B cell (primary cell): ENCODE data around the gene LSS. TPM values are rescaled to one million over a fixed set of nuclear protein-coding genes. Genes with fewer than 3 reads are reported as not detected.

Experiments
- ATAC-seq: fragments of 200-7000 bp; cut with Tn5 transposase; one replicate; pipeline ENCODE4 v1.10.0; 2021; ENCODE audit warnings: low read depth, mild to moderate bottlenecking, moderate number of reproducible peaks, moderate library complexity
- CTCF ChIA-PET: fragments of 350-600 bp; sonication (Branson Sonifier 250); formaldehyde crosslinking; loops from one replicate; lab custom pipeline; 2021; ENCODE audit warnings: antibody characterized with exemption, inconsistent platforms; lab: Charles Lee
- POLR2A ChIA-PET: fragments of 350-600 bp; sonication (Branson Sonifier 250); formaldehyde crosslinking; loops from one replicate; lab custom pipeline; 2021; ENCODE audit warnings: antibody characterized with exemption; lab: Charles Lee
- DNase-seq: peaks from one replicate; pipeline ENCODE4 v3.0.0; 2013
- H2AFZ ChIP-seq: 2 replicates; pipeline ENCODE4 v1.6.1; 2012; ENCODE audit warnings: mild to moderate bottlenecking, low read depth, low read length; ENCODE audit not compliant: insufficient read depth, poor library complexity, severe bottlenecking
- H3K27ac ChIP-seq, 2 donors: 1 replicate in 1 of 2; 2 replicates in 1 of 2; pipeline ENCODE4 v1.5.1; 2012 to 2013; ENCODE audit warnings: low read length in 2 of 2, mild to moderate bottlenecking in 2 of 2, moderate library complexity in 1 of 2
- H3K27me3 ChIP-seq, 4 experiments: fragments of 200-600 bp in 1 of 4; sonication (generic) in 1 of 4; replicated peaks in 1 of 4; 1 replicate in 2 of 4; 2 replicates in 2 of 4; pipeline versions ENCODE4 v1.6.1 to v1.7.0; 2013 to 2016; ENCODE audit warnings: low read length in 3 of 4, mild to moderate bottlenecking in 2 of 4, mixed read lengths in 1 of 4, moderate library complexity in 1 of 4; ENCODE audit not compliant: insufficient read depth in 4 of 4, control insufficient read depth in 3 of 4; ENCODE audit errors: control extremely low read depth in 1 of 4
- H3K36me3 ChIP-seq, 2 experiments: replicated peaks in 1 of 2; 1 replicate in 1 of 2; 2 replicates in 1 of 2; pipeline versions ENCODE4 v1.6.1 to v1.7.1; 2013; ENCODE audit warnings: low read length in 1 of 2; ENCODE audit not compliant: insufficient read depth in 2 of 2, control insufficient read depth in 1 of 2; ENCODE audit errors: control extremely low read depth in 1 of 2, extremely low read depth in 1 of 2
- H3K4me1 ChIP-seq, 2 donors: fragments of 200-600 bp in 1 of 2; sonication (generic) in 1 of 2; 1 replicate in 1 of 2; 2 replicates in 1 of 2; pipeline versions ENCODE4 v1.5.1 to v1.6.1; 2013 to 2017; ENCODE audit warnings: low read length in 2 of 2; ENCODE audit not compliant: control insufficient read depth in 2 of 2, insufficient read depth in 2 of 2
- H3K4me2 ChIP-seq: replicated peaks from 2 replicates; pipeline ENCODE3; 2012; ENCODE audit warnings: mild to moderate bottlenecking, low read depth, low read length; ENCODE audit not compliant: poor library complexity, severe bottlenecking
- H3K4me3 ChIP-seq, 5 experiments: fragments of 200-600 bp in 1 of 5; sonication (generic) in 1 of 5; 1 replicate in 3 of 5; 2 replicates in 2 of 5; pipeline versions ENCODE4 v1.5.1 to v1.7.0; 2011 to 2016; ENCODE audit warnings: low read length in 4 of 5, mild to moderate bottlenecking in 4 of 5, low read depth in 2 of 5, control low read depth in 1 of 5, moderate library complexity in 1 of 5; ENCODE audit not compliant: insufficient read depth in 1 of 5; ENCODE audit errors: control extremely low read depth in 1 of 5, extremely low read depth in 1 of 5
- H3K79me2 ChIP-seq: fragments of 200-600 bp; sonication (generic); one replicate; pipeline ENCODE4 v1.6.0; 2016; ENCODE audit warnings: low read length; ENCODE audit not compliant: control insufficient read depth, insufficient read depth
- H3K9ac ChIP-seq: fragments of 200-600 bp; sonication (generic); 2 replicates; pipeline ENCODE4 v1.6.1; 2017; ENCODE audit warnings: mild to moderate bottlenecking, low read length, moderate library complexity
- H3K9me3 ChIP-seq, 3 donors: one replicate each; pipeline versions ENCODE4 v1.6.1 to v1.7.1; 2013; ENCODE audit warnings: low read length in 2 of 3; ENCODE audit not compliant: control insufficient read depth in 2 of 3, insufficient read depth in 1 of 3; ENCODE audit errors: control extremely low read depth in 1 of 3
- H4K20me1 ChIP-seq: 2 replicates; pipeline ENCODE4 v1.6.0; 2012; ENCODE audit warnings: mild to moderate bottlenecking, low read length; ENCODE audit not compliant: insufficient read depth, control insufficient read depth, poor library complexity, severe bottlenecking
- H3K27ac Mint-ChIP-seq: one replicate; pipeline ENCODE4 v1.8.0; 2021; ENCODE audit warnings: mixed read lengths
- H3K27me3 Mint-ChIP-seq: one replicate; pipeline ENCODE4 v1.8.0; 2021; ENCODE audit warnings: mixed read lengths
- H3K4me1 Mint-ChIP-seq: one replicate; pipeline ENCODE4 v1.8.0; 2021; ENCODE audit warnings: mixed read lengths
- H3K4me3 Mint-ChIP-seq: one replicate; pipeline ENCODE4 v1.8.0; 2021; ENCODE audit warnings: mixed read lengths
- H3K9me3 Mint-ChIP-seq: one replicate; pipeline ENCODE4 v1.8.0; 2022; ENCODE audit warnings: mixed read lengths; ENCODE audit not compliant: insufficient read depth
- CTCF ChIP-seq: fragments of 200-600 bp; IDR thresholded peaks from one replicate; pipeline ENCODE4 v1.8.0; 2022; ENCODE audit warnings: antibody characterized with exemption, mild to moderate bottlenecking
- EZH2 ChIP-seq: IDR thresholded peaks from 2 replicates; pipeline ENCODE4 v1.6.1; 2012; ENCODE audit warnings: borderline replicate concordance, low read depth, mild to moderate bottlenecking, moderate library complexity, low read length; ENCODE audit not compliant: insufficient read depth, poor library complexity, severe bottlenecking
- WGBS: methylation state at CpG from one replicate; pipeline ENCODE4 v1.1.5; 2013; ENCODE audit warnings: missing lambda C conversion rate; ENCODE audit not compliant: insufficient coverage; 5-methylcytosine and 5-hydroxymethylcytosine counted together
- intact Hi-C: fragments of 100-400 bp; cut with micrococcal nuclease; formaldehyde crosslinking; loops from one replicate; pipeline ENCODE4 v1.10.0; 2022
- polyA plus RNA-seq: library from polyadenylated mRNA; depleted of rRNA; stranded (reverse); fragments of >200 nt; gene quantifications from 2 replicates; pipeline ENCODE4 v1.2.3, GENCODE V29; 2012
- total RNA-seq, 2 donors: library from RNA; stranded (reverse); fragments of 120-200 nt in 1 of 2; gene quantifications; 1 replicate in 1 of 2; 2 replicates in 1 of 2; pipeline versions ENCODE4 v1.2.3 to v1.2.4, GENCODE V29; 2013 to 2022

The LSS gene
- total and polyA plus RNA-seq, 2 donors (not counting 1 experiment from before 2014, with no cell fraction given), result 30.2 to 58.1 TPM

GRCh38 chr21:46142582-46143473 lies 85.7 kb downstream of the LSS start:
- ChIA-PET POLR2A (interaction anchor here (0.5 kb wide), 1 partner anchor 32 kb away, joined by 3 read pairs; no protein-coding TSS in a partner anchor), CTCF (interaction anchor here (0.5 to 2.8 kb wide), 22 partner anchors 11 to 713 kb away, joined by 3 to 17 read pairs (median 3); partner anchors contain the start of genes LSS, MCM3AP and YBEY)
- Mint-ChIP-seq H3K4me3 (no peak overlapping the region), H3K27me3 (no peaks in the 10 kb centered on the region), H3K9me3 (no peaks in the 10 kb centered on the region), H3K27ac (no peak overlapping the region), H3K4me1 (peaks cover 8% of the 10 kb centered on the region)
- Histone ChIP-seq H2AFZ (no peak overlapping the region), H3K36me3 (no peaks in the 10 kb centered on the region), H3K4me1 (peaks cover 0 to 5% of the 10 kb centered on the region in 2 donors), H4K20me1 (no peaks in the 10 kb centered on the region), H3K9ac (no peak overlapping the region), H3K4me3 (no peak overlapping the region), H3K27me3 (no peaks in the 10 kb centered on the region), H3K79me2 (no peaks in the 10 kb centered on the region), H3K27ac (no peak overlapping the region), H3K4me2 (no peak overlapping the region), H3K9me3 (peaks cover 0 to 9% (median 0%) of the 10 kb centered on the region in 3 donors)
- no peak for DNase-seq
- intact Hi-C loops, result loop anchor here (1.0 to 2.0 kb wide), 2 partner anchors 41 to 182 kb away; partner anchors contain the start of genes PCNT and SPATC1L
- 99% methylated on average over 15 of the region's 21 CpGs for WGBS
- TF ChIP-seq CTCF (no peak), EZH2 (no peak)
- ATAC-seq, result no peak
